Activated CD4-positive, alpha-beta memory T cell treated with anti-CD3 and anti-CD28 coated beads for 36 hours (primary cell): Measurements from ENCODE around the gene HSD11B1L. TPM values are rescaled to one million over a fixed set of nuclear protein-coding genes. Genes with fewer than 3 reads are reported as not detected.

Source experiments
- CTCF ChIA-PET: fragments of 350-600 bp; sonication (Branson Sonifier 250); formaldehyde crosslinking; loops from one replicate; lab custom pipeline; 2021; ENCODE audit warnings: antibody characterized with exemption, inconsistent platforms; lab: Charles Lee
- POLR2A ChIA-PET: fragments of 350-600 bp; sonication (Branson Sonifier 250); formaldehyde crosslinking; loops from one replicate; lab custom pipeline; 2021; ENCODE audit warnings: antibody characterized with exemption; lab: Charles Lee
- DNase-seq: peaks from one replicate; pipeline ENCODE4 v3.0.0-alpha.2; 2020
- H3K27ac Mint-ChIP-seq: one replicate; pipeline ENCODE4 v1.8.0; 2021; ENCODE audit warnings: mixed read lengths
- H3K27me3 Mint-ChIP-seq: one replicate; pipeline ENCODE4 v1.8.0; 2021; ENCODE audit warnings: mixed read lengths
- H3K36me3 Mint-ChIP-seq: one replicate; pipeline ENCODE4 v1.8.0; 2021; ENCODE audit warnings: mixed read lengths
- H3K4me1 Mint-ChIP-seq: one replicate; pipeline ENCODE4 v1.8.0; 2021; ENCODE audit warnings: low read depth, mixed read lengths
- H3K4me3 Mint-ChIP-seq: one replicate; pipeline ENCODE4 v1.8.0; 2021; ENCODE audit warnings: mild to moderate bottlenecking, mixed read lengths
- H3K9me3 Mint-ChIP-seq: one replicate; pipeline ENCODE4 v1.8.0; 2021; ENCODE audit warnings: mixed read lengths
- intact Hi-C: fragments of 100-400 bp; cut with micrococcal nuclease; formaldehyde crosslinking; loops from one replicate; pipeline ENCODE4 v1.15.1; 2023
- total RNA-seq, 2 experiments: library from RNA; stranded (reverse); gene quantifications; one replicate each; pipeline ENCODE4 v1.2.3, GENCODE V29; 2021

The HSD11B1L gene
- total RNA-seq, 2 experiments from 2014 or later: 3.8 to 4.1 TPM

DNA sequence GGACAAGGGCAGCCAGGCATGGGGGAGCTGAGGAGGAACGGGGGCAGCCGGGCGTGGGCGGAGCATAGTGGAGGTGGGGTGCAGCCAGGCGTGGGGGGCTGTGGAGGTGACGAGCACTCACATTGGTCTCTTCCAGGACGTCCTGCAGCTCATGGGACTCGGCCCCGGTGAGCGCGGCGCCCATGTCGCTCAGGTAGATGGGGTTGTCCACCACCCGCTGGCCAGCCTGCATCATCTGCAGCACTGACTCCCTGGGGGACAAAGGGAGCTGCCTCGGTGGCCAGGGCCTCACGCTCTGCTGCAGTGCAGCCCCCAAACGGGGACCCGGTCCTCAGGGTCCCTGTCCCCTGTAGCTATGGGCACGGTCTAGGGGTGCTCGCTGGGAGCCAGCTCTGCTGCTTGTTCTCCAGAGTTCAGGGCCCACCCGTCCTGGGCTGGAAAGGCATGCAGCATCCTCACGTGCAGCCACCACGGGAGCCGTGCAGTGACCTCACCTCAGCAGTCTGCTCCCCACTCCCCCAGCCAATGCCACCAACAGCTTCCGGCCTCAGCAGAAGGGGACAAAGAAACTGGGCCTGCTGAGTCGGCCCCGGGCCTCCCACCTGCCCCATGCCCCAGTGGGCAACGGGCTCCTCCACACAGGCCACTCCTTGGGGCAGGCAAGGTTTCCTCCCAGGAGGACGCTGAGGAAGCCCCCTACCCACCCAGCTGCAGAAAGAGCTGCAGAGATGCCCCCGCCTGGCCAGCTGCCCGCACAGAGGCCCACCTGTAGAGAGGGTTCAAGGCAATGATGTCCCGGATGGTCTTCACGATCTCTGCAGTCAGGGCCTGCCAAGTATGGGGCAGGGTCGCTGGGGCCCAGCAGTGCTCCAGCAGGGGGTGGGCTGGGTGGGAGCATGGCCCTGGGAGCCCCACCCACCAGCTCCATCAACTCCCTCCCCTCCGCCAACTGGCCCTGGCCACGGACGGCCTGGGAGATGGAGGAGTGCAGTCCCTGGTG is 27.0 kb downstream of the HSD11B1L start:
- intact Hi-C loops: no loop called here
- CTCF ChIA-PET: interaction anchor here (1.2 to 1.8 kb wide), 2 partner anchors 18 to 87 kb away, joined by 4 to 6 read pairs; partner anchors contain the start of gene RPL36
- no peaks in the 10 kb centered on the region for H3K27me3 Mint-ChIP-seq
- H3K9me3 Mint-ChIP-seq: no peaks in the 10 kb centered on the region
- no peak for DNase-seq
- no peaks in the 10 kb centered on the region for H3K4me1 Mint-ChIP-seq
- H3K4me3 Mint-ChIP-seq: no peak overlapping the region
- no peak overlapping the region for H3K27ac Mint-ChIP-seq
- peaks cover 34% of the 10 kb centered on the region for H3K36me3 Mint-ChIP-seq
- POLR2A ChIA-PET: interaction anchor here (1.4 kb wide), 1 partner anchor 11 kb away, joined by 6 read pairs; no protein-coding TSS in a partner anchor

DNA sequence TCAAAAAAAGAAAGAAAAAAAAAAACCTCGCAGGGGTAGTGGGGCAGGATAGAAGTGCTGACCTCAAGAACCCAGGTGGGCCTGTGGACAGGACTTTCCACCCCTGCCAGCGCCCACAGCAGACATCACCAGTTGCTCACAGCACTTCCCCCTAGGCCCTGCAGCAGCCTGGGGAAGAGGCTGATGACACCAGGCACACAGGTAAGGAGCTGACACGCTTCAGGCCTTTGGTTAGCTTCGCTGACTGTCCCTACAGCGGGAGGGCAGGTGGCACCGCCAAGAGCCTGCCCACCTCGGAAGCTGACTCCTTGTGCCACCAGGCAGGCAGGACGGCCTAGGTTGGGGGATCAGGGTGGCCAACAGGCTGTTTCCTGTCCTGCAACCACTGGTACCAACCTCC is 30.2 kb downstream of the HSD11B1L start:
- intact Hi-C loops: no loop called here
- Mint-ChIP-seq H3K27ac (no peak overlapping the region), H3K4me3 (no peak overlapping the region), H3K4me1 (peaks cover 4% of the 10 kb centered on the region), H3K27me3 (no peaks in the 10 kb centered on the region), H3K36me3 (peaks cover 40% of the 10 kb centered on the region), H3K9me3 (no peaks in the 10 kb centered on the region)
- no peak for DNase-seq
- POLR2A ChIA-PET: interaction anchor here (1.7 kb wide), 1 partner anchor 20 kb away, joined by 5 read pairs; no protein-coding TSS in a partner anchor
- CTCF ChIA-PET: interaction anchor here (1.0 kb wide), 1 partner anchor 93 kb away, joined by 4 read pairs; no protein-coding TSS in a partner anchor

DNA sequence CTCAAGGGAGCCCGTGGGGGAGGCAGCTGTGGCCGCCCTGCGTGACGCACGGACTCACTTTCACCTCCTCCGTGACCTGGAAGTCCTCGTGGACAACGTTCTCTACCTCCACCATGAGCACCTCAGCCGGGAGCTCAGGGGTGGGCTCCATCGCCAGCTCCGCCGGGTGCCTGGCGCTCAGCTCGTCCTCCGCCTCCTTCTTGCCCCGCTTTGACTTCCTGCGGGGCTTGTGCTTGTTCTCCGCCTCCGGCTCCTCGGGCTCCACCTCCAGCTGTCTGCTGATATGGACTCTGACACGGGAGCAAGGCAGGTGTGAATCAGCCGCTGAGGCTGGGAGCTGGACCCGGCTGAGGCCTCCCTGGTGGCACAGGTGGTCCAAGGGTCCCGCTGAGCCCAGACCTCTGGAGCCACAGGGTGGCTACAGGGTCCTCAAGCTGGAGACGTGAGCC is 30.9 kb downstream of the HSD11B1L start:
- ChIA-PET CTCF (interaction anchor here (1.0 to 2.8 kb wide), 2 partner anchors 22 to 92 kb away, joined by 4 to 15 read pairs; partner anchors contain the start of gene RPL36), POLR2A (interaction anchor here (0.5 to 5.0 kb wide), 2 partner anchors 21 to 793 kb away, joined by 3 to 25 read pairs; partner anchors contain the start of gene RPL36)
- Mint-ChIP-seq H3K27ac (no peak overlapping the region), H3K36me3 (peaks cover 38% of the 10 kb centered on the region), H3K4me1 (peaks cover 6% of the 10 kb centered on the region), H3K27me3 (no peaks in the 10 kb centered on the region), H3K4me3 (no peak overlapping the region), H3K9me3 (no peaks in the 10 kb centered on the region)
- no peak for DNase-seq
- intact Hi-C loops: no loop called here

DNA sequence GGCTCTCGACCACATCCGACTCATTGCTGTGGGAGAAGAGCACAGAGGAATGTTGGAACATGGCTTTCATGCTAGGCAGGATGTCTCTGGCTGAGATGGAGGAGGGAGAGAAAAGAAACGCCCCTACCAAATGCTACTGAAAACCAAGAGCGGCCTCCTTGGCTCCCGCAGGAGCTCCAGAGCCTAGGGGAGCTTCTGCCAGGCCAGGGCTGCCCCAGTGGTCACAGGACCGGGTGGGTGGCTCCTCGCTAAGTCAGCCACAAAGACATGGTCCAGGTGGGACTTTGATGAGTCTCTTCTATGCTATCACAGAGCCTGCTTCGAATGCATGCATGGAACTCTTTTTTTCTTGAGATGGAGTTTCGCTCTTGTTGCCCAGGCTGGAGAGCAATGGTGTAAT is 32.4 kb downstream of the HSD11B1L start:
- Mint-ChIP-seq H3K27me3 (no peaks in the 10 kb centered on the region), H3K4me3 (no peak overlapping the region), H3K4me1 (peaks cover 19% of the 10 kb centered on the region), H3K36me3 (peaks cover 47% of the 10 kb centered on the region), H3K9me3 (no peaks in the 10 kb centered on the region), H3K27ac (no peak overlapping the region)
- no peak for DNase-seq
- CTCF ChIA-PET: interaction anchor here (1.7 to 2.8 kb wide), 2 partner anchors 24 to 25 kb away, joined by 6 to 15 read pairs; partner anchors contain the start of gene RPL36
- POLR2A ChIA-PET: interaction anchor here (1.1 to 5.0 kb wide), 2 partner anchors 8 to 23 kb away, joined by 4 to 25 read pairs; partner anchors contain the start of gene RPL36
- intact Hi-C loops: no loop called here

DNA sequence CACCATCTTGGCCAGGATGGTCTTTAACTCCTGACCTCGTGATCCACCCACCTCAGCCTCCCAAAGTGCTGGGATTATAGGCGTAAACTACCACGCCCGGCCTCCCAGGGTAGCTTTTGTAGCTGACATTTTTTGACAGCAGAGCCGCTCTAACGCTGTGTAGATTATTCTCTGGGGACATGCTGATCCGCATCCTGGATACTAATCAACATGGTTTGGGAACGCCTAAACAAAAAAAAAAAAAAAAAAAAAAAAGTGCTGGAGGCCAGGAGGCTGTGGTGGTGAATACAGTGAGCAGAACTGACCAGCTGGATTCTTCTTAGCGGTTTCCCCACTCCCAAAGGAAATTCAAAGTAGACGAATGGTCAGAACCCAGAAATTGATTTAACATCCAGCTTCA is 34.0 kb downstream of the HSD11B1L start:
- Mint-ChIP-seq H3K9me3 (no peaks in the 10 kb centered on the region), H3K27me3 (no peaks in the 10 kb centered on the region), H3K27ac (no peak overlapping the region), H3K4me3 (no peak overlapping the region), H3K4me1 (peaks cover 26% of the 10 kb centered on the region), H3K36me3 (peaks cover 52% of the 10 kb centered on the region)
- no peak for DNase-seq
- intact Hi-C loops: no loop called here
- POLR2A ChIA-PET: interaction anchor here (0.8 to 5.0 kb wide), 2 partner anchors 9 to 24 kb away, joined by 3 to 25 read pairs; partner anchors contain the start of gene RPL36
- CTCF ChIA-PET: interaction anchor here (1.3 to 1.4 kb wide), 2 partner anchors 25 to 26 kb away, joined by 4 to 7 read pairs; partner anchors contain the start of gene RPL36

DNA sequence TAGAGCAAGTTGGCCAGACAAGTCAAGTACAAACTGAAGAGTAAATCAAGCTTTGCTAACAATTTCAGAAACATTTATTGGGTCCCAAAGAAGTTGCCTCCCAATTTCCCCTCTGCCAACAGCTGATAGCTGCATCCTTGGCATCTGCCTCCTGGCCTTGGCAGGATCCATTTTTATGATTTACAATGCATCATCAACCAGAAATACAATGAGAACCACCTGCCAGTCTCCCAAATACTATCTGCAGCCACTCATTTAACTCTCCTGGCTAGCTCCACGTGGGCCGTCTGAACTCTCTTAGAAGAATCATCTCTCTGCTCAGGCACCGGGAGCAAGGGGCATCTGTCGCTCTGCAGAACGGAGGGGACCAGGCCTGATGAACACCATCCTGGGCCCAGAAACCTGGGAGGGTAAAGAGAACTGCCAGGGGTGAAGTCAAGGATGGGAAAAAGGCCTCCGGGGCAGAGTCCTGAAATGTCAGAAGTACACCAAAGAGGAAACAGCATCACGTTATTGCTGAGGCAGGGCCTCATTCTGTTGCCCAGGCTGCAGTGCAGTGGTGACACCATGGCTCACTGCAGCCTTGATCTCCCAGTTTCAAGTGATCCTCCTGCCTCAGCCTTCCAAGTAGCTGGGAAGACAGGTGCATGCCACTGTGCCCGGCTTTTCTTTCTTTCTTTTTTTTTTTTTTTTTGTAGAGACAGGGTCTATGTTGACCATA is 36.5 kb downstream of the HSD11B1L start:
- Mint-ChIP-seq H3K36me3 (peaks cover 42% of the 10 kb centered on the region), H3K4me3 (peak overlapping the region; percentile 95), H3K9me3 (no peaks in the 10 kb centered on the region), H3K27me3 (no peaks in the 10 kb centered on the region), H3K4me1 (peaks cover 30% of the 10 kb centered on the region), H3K27ac (peak overlapping the region; percentile 99)
- intact Hi-C loops: no loop called here
- ChIA-PET POLR2A (interaction anchor here (1.3 to 4.7 kb wide), 4 partner anchors 8 to 111 kb away, joined by 3 to 70 read pairs (median 6); partner anchors contain the start of gene RPL36), CTCF (interaction anchor here (1.9 to 6.1 kb wide), 2 partner anchors 29 to 87 kb away, joined by 8 to 103 read pairs; partner anchors contain the start of gene RPL36)
- DNase-seq: no peak

DNA sequence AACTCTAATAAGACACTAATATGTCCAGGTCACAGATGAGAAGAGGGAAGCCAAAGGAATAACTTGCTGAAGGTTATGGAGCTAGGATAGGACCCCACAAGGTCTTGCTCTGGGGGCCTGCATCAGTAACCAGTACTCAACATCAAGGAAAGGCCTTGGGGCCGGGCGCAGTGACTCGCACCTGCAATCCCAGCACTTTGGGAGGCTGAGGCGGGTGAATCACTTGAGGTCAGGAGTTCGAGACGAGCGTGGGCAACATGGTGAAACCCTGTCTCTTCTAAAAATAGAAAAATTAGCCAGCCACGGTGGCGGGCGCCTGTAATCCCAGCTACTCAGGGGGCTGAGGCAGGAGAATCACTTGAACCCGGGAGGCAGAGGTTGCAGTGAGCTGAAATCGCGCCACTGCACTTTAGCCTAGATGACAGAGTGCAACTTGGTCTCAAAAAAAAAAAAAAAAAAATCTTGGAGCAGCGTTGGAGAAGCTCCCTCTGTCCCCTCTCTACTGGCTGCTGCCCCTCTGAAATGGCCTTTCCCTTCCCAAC is 37.3 kb downstream of the HSD11B1L start:
- peak; percentile 84 for DNase-seq
- Mint-ChIP-seq H3K27ac (peak overlapping the region; percentile 99), H3K4me1 (peaks cover 30% of the 10 kb centered on the region), H3K27me3 (no peaks in the 10 kb centered on the region), H3K9me3 (no peaks in the 10 kb centered on the region), H3K4me3 (peak overlapping the region; percentile 95), H3K36me3 (peaks cover 38% of the 10 kb centered on the region)
- intact Hi-C loops: loop anchor here (1.0 kb wide), 3 partner anchors 28 to 235 kb away; partner anchors contain the start of genes RPL36 and VMAC
- ChIA-PET CTCF (interaction anchor here (0.5 to 6.1 kb wide), 5 partner anchors 29 to 171 kb away, joined by 3 to 103 read pairs (median 4); partner anchors contain the start of genes DUS3L and RPL36), POLR2A (interaction anchor here (0.8 to 4.7 kb wide), 12 partner anchors 8 to 272 kb away, joined by 3 to 70 read pairs (median 6); partner anchors contain the start of genes DUS3L, NDUFA11 and RPL36)

DNA sequence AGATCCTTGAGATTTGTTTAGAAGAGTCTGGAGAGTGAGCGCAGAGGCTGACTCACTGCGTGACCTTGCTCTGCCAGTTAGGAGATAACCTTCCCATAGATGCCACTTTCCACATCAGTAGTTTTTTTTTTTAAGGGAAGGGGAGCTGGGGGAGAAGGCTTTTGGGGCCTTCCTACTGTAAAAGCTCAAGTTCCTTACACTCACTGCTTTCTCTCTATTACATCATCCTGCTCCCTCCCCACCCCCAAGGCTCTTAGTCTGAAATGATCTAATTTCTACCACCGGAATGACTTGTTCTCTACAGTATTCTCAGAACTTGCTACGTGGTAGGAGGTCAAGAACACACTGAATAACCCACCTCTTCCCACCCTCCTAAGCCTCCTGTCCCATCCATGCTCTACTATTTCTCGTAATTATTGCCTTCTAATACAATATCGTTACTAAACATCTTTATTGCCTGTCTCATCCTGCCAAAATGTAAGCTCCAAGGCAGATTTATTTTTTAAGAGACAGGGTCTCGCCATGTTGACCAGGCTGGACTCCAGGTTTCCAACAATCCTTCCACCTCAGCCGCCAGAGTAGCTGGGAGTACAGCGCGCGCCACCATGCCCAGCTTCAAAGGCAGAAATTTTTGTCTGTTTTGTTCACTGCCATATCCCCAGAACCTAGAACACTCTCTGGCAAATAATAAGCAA is 37.9 kb downstream of the HSD11B1L start:
- H3K27ac Mint-ChIP-seq: peak overlapping the region; percentile 99
- intact Hi-C loops: loop anchor here (1.0 kb wide), 3 partner anchors 28 to 235 kb away; partner anchors contain the start of genes RPL36 and VMAC
- no peaks in the 10 kb centered on the region for H3K9me3 Mint-ChIP-seq
- DNase-seq: peak; percentile 82
- no peaks in the 10 kb centered on the region for H3K27me3 Mint-ChIP-seq
- CTCF ChIA-PET: interaction anchor here (0.5 to 6.1 kb wide), 6 partner anchors 30 to 1248 kb away, joined by 3 to 103 read pairs (median 4); partner anchors contain the start of genes DUS3L and RPL36
- peaks cover 30% of the 10 kb centered on the region for H3K4me1 Mint-ChIP-seq
- peak overlapping the region; percentile 95 for H3K4me3 Mint-ChIP-seq
- peaks cover 33% of the 10 kb centered on the region for H3K36me3 Mint-ChIP-seq
- POLR2A ChIA-PET: interaction anchor here (0.6 to 4.7 kb wide), 15 partner anchors 9 to 747 kb away, joined by 3 to 70 read pairs (median 6); partner anchors contain the start of genes DUS3L, NDUFA11, RPL36 and SAFB

DNA sequence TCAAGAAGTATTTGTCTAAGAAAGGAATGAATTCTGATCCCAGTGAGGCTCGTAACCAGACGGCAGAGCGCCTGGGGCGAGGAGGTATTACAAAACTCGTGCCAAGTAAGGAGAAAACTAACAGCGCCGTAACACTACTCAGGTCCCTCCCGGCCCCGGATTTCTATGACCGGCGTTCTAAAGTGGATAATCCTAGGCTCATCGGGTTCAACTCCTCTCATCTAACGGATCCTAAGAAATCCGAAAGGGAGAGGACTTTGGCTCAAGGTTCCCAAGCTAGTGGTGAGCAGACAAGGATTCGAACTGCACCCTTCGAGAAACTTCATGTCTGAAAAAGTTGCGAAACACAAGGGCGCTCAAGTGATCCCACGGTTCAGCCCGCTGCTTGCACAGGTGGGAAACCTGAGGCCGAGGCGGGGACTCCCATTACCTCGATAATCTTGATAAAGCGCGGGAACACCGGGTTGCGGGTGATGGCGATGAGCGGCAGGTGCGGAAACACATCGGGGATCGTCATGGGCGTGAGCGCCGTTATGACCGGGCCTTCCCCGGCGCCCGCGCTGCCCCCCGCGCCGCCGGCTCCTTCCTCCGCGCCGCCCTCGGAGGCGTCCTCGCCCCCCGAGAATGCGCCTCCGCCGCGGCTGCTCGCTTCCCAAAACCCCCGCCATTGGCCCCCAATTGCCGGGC is 38.6 kb downstream of the HSD11B1L start:
- DNase-seq: peak; percentile 59
- ChIA-PET POLR2A (interaction anchor here (0.6 to 4.7 kb wide), 12 partner anchors 12 to 748 kb away, joined by 3 to 70 read pairs (median 7); partner anchors contain the start of genes DUS3L, NDUFA11, RPL36 and SAFB), CTCF (interaction anchor here (0.6 to 6.1 kb wide), 6 partner anchors 21 to 1249 kb away, joined by 3 to 103 read pairs (median 6); partner anchors contain the start of genes NRTN, RPL36 and SAFB)
- no peaks in the 10 kb centered on the region for H3K27me3 Mint-ChIP-seq
- intact Hi-C loops: no loop called here
- peak overlapping the region; percentile 99 for H3K27ac Mint-ChIP-seq
- H3K36me3 Mint-ChIP-seq: peaks cover 29% of the 10 kb centered on the region
- peak overlapping the region; percentile 95 for H3K4me3 Mint-ChIP-seq
- no peaks in the 10 kb centered on the region for H3K9me3 Mint-ChIP-seq
- H3K4me1 Mint-ChIP-seq: peaks cover 30% of the 10 kb centered on the region
